Body of pancreas (tissue), 4 donors: ENCODE results near the gene ELP2.

ENCODE experiments used
- CTCF ChIP-seq, 7 experiments: fragments of 450-650 bp in 4 of 7; fragments of 200-600 bp in 3 of 7; sonication (generic) in 3 of 7; IDR thresholded peaks; one replicate each; pipeline ENCODE4 v1.5.1; 2016 to 2019; ENCODE audit warnings: antibody characterized with exemption in 7 of 7
- POLR2A ChIP-seq, 3 donors: fragments of 450-650 bp; IDR thresholded peaks; one replicate each; pipeline ENCODE4 v1.6.1; 2016; ENCODE audit warnings: antibody characterized with exemption in 3 of 3, mild to moderate bottlenecking in 2 of 3

GRCh38 chr18:36109737-36110136, 20.0 kb upstream of the ELP2 start:
- TF ChIP-seq CTCF (IDR thresholded peaks at IDR 0.05): no peak
- TF ChIP-seq POLR2A (IDR thresholded peaks at IDR 0.05): no peak
